OCI-LY1 (cell line): Measurements from ENCODE around the gene NRG2.

ENCODE experiments used
- H2AFZ ChIP-seq: fragments of 200-600 bp; sonication (generic), shearing (Covaris generic); 2 replicates; pipeline ENCODE4 v1.6.0; 2014; ENCODE audit warnings: antibody characterized with exemption, mild to moderate bottlenecking, low read length
- H3F3A ChIP-seq: fragments of 200-600 bp; sonication (generic), shearing (Covaris generic); 2 replicates; pipeline ENCODE4 v1.6.0; 2014; ENCODE audit warnings: mild to moderate bottlenecking, antibody characterized with exemption, low read length, moderate library complexity; ENCODE audit not compliant: insufficient read depth
- H3K27ac ChIP-seq: fragments of 200-600 bp; sonication (generic); 2 replicates; pipeline ENCODE4 v1.5.1; 2014; ENCODE audit warnings: low read length, mixed run types, mild to moderate bottlenecking, low read depth; ENCODE audit not compliant: poor library complexity, severe bottlenecking
- H3K27me3 ChIP-seq: fragments of 200-600 bp; sonication (generic); 2 replicates; pipeline ENCODE4 v1.6.0; 2014; ENCODE audit warnings: antibody characterized with exemption, mild to moderate bottlenecking, low read length, moderate library complexity; ENCODE audit not compliant: insufficient read depth
- H3K36me3 ChIP-seq: fragments of 200-600 bp; sonication (generic); 2 replicates; pipeline ENCODE4 v1.6.1; 2014; ENCODE audit warnings: mild to moderate bottlenecking, antibody characterized with exemption, low read length, moderate library complexity, mixed read lengths; ENCODE audit not compliant: insufficient read depth
- H3K4me1 ChIP-seq: fragments of 200-600 bp; sonication (generic); 2 replicates; pipeline ENCODE4 v1.5.1; 2014; ENCODE audit warnings: mild to moderate bottlenecking, low read length, moderate library complexity; ENCODE audit not compliant: insufficient read depth, severe bottlenecking
- H3K4me2 ChIP-seq: fragments of 200-600 bp; sonication (generic), shearing (Covaris generic); 2 replicates; pipeline ENCODE4 v1.6.1; 2014; ENCODE audit warnings: low read length
- H3K4me3 ChIP-seq: fragments of 200-600 bp; sonication (generic); 2 replicates; pipeline ENCODE4 v1.5.1; 2014; ENCODE audit warnings: low read length, low read depth, mild to moderate bottlenecking, mixed read lengths; ENCODE audit not compliant: poor library complexity, severe bottlenecking
- H3K79me2 ChIP-seq: fragments of 200-600 bp; shearing (Covaris generic); 2 replicates; pipeline ENCODE4 v1.6.1; 2016; ENCODE audit warnings: mixed run types, low read length, mixed read lengths; ENCODE audit not compliant: insufficient read depth
- H3K9ac ChIP-seq: fragments of 200-600 bp; sonication (generic), shearing (Covaris generic); 2 replicates; pipeline ENCODE4 v1.6.1; 2014; ENCODE audit warnings: mild to moderate bottlenecking, low read length, mixed read lengths
- H3K9me2 ChIP-seq: fragments of 200-600 bp; sonication (generic), shearing (Covaris generic); 2 replicates; pipeline ENCODE4 v1.6.1; 2014; ENCODE audit warnings: low read depth, mild to moderate bottlenecking, low read length, mixed read lengths
- H3K9me3 ChIP-seq: fragments of 200-600 bp; shearing (Covaris generic); 2 replicates; pipeline ENCODE4 v1.6.1; 2014; ENCODE audit warnings: low read length, mixed read lengths
- H4K20me1 ChIP-seq: fragments of 200-600 bp; sonication (generic), shearing (Covaris generic); 2 replicates; pipeline ENCODE4 v1.6.0; 2016; ENCODE audit warnings: mild to moderate bottlenecking, low read length; ENCODE audit not compliant: insufficient read depth
- CTCF ChIP-seq: fragments of 200-600 bp; sonication (generic), shearing (Covaris generic); IDR thresholded peaks from 2 replicates; pipeline ENCODE4 v1.5.1; 2017; ENCODE audit warnings: mild to moderate bottlenecking, antibody characterized with exemption, low read length, moderate library complexity, mixed read lengths
- EZH2 ChIP-seq: fragments of 200-600 bp; sonication (generic), shearing (Covaris generic); IDR thresholded peaks from 2 replicates; pipeline ENCODE4 v1.8.0; 2017; ENCODE audit warnings: borderline replicate concordance, mixed run types, mild to moderate bottlenecking, antibody characterized with exemption, low read length, moderate library complexity, mixed read lengths

Gene NRG2

GRCh38 chr5:139863855-139864558, 179.1 kb downstream of the NRG2 start:
- H3F3A ChIP-seq: no peaks in the 10 kb centered on the region
- H3K9me3 ChIP-seq: no peaks in the 10 kb centered on the region
- H3K4me1 ChIP-seq: peaks cover 4% of the 10 kb centered on the region
- no peaks in the 10 kb centered on the region for H3K36me3 ChIP-seq
- no peak overlapping the region for H3K27ac ChIP-seq
- no peak overlapping the region for H3K4me2 ChIP-seq
- H3K27me3 ChIP-seq: no peaks in the 10 kb centered on the region
- TF ChIP-seq EZH2 (no peak), CTCF (peak; percentile 75)
- H2AFZ ChIP-seq: no peak overlapping the region
- H3K9me2 ChIP-seq: no peaks in the 10 kb centered on the region
- H3K9ac ChIP-seq: no peak overlapping the region
- no peak overlapping the region for H3K4me3 ChIP-seq
- no peaks in the 10 kb centered on the region for H3K79me2 ChIP-seq
- H4K20me1 ChIP-seq: no peaks in the 10 kb centered on the region

GRCh38 chr5:139863361-139863760, 179.7 kb downstream of the NRG2 start:
- no peaks in the 10 kb centered on the region for H4K20me1 ChIP-seq
- no peaks in the 10 kb centered on the region for H3K9me3 ChIP-seq
- no peaks in the 10 kb centered on the region for H3K79me2 ChIP-seq
- no peaks in the 10 kb centered on the region for H3F3A ChIP-seq
- TF ChIP-seq CTCF (no peak), EZH2 (no peak)
- no peaks in the 10 kb centered on the region for H3K27me3 ChIP-seq
- H3K27ac ChIP-seq: no peak overlapping the region
- H3K9me2 ChIP-seq: no peaks in the 10 kb centered on the region
- no peak overlapping the region for H2AFZ ChIP-seq
- H3K36me3 ChIP-seq: no peaks in the 10 kb centered on the region
- H3K4me3 ChIP-seq: no peak overlapping the region
- peaks cover 4% of the 10 kb centered on the region for H3K4me1 ChIP-seq
- H3K9ac ChIP-seq: no peak overlapping the region
- H3K4me2 ChIP-seq: no peak overlapping the region

GRCh38 chr5:139862803-139863202, 180.3 kb downstream of the NRG2 start:
- Histone ChIP-seq H2AFZ (no peak overlapping the region), H3K4me2 (no peak overlapping the region), H3K4me1 (peaks cover 4% of the 10 kb centered on the region), H3K9me2 (no peaks in the 10 kb centered on the region), H3F3A (no peaks in the 10 kb centered on the region), H3K27me3 (no peaks in the 10 kb centered on the region), H3K36me3 (no peaks in the 10 kb centered on the region), H4K20me1 (no peaks in the 10 kb centered on the region), H3K79me2 (no peaks in the 10 kb centered on the region), H3K27ac (no peak overlapping the region), H3K4me3 (no peak overlapping the region), H3K9ac (no peak overlapping the region), H3K9me3 (no peaks in the 10 kb centered on the region)
- no peak for TF ChIP-seq CTCF
- no peak for TF ChIP-seq EZH2
